DND-41 (cell line): Measurements from ENCODE around the gene PABPC5.

ENCODE experiments used
- ATAC-seq: fragments of 200-7000 bp; cut with Tn5 transposase; 3 replicates; pipeline ENCODE4 v1.9.1; 2021; ENCODE audit warnings: low read depth; ENCODE audit not compliant: insufficient read depth
- DNase-seq: peaks from one replicate; pipeline ENCODE4 v3.0.0-alpha.2; 2020
- H2AFZ ChIP-seq: 2 replicates; pipeline ENCODE4 v1.6.0; 2012; ENCODE audit warnings: low read depth, low read length
- H3K27ac ChIP-seq: 2 replicates; pipeline ENCODE4 v1.5.1; 2012; ENCODE audit warnings: low read length, inconsistent platforms
- H3K27me3 ChIP-seq: fragments of 200-600 bp; sonication (generic); 2 replicates; pipeline ENCODE4 v1.6.0; 2012; ENCODE audit warnings: low read length, mild to moderate bottlenecking, inconsistent platforms; ENCODE audit not compliant: insufficient read depth, poor library complexity
- H3K36me3 ChIP-seq: 2 replicates; pipeline ENCODE4 v1.5.1; 2012; ENCODE audit warnings: low read length, inconsistent platforms; ENCODE audit not compliant: insufficient read depth
- H3K4me1 ChIP-seq: 2 replicates; pipeline ENCODE4 v1.5.1; 2012; ENCODE audit warnings: mild to moderate bottlenecking, low read length; ENCODE audit not compliant: insufficient read depth
- H3K4me2 ChIP-seq: 2 replicates; pipeline ENCODE4 v1.6.0; 2012; ENCODE audit warnings: mild to moderate bottlenecking, moderate library complexity, low read length, inconsistent platforms; ENCODE audit not compliant: insufficient read depth
- H3K4me3 ChIP-seq, 2 experiments: fragments of 200-600 bp in 1 of 2; shearing (Covaris generic) in 1 of 2; 2 replicates each; pipeline ENCODE4 v1.5.1; 2012 to 2016; ENCODE audit warnings: inconsistent platforms in 2 of 2, low read length in 2 of 2, mild to moderate bottlenecking in 2 of 2, low read depth in 1 of 2, moderate library complexity in 1 of 2
- H3K79me2 ChIP-seq: 2 replicates; pipeline ENCODE4 v1.6.0; 2012; ENCODE audit warnings: low read length, inconsistent platforms; ENCODE audit not compliant: insufficient read depth
- H3K9ac ChIP-seq: 2 replicates; pipeline ENCODE4 v1.6.0; 2012; ENCODE audit warnings: low read depth, mild to moderate bottlenecking, inconsistent platforms, low read length, moderate library complexity
- H3K9me3 ChIP-seq: 2 replicates; pipeline ENCODE4 v1.5.1; 2012; ENCODE audit warnings: low read length, moderate library complexity, mild to moderate bottlenecking, inconsistent platforms; ENCODE audit not compliant: insufficient read depth, severe bottlenecking
- H4K20me1 ChIP-seq: 2 replicates; pipeline ENCODE4 v1.6.0; 2012; ENCODE audit warnings: low read length; ENCODE audit not compliant: insufficient read depth
- EZH2 ChIP-seq: IDR thresholded peaks from 3 replicates; pipeline ENCODE4 v1.6.1; 2012; ENCODE audit warnings: borderline replicate concordance, low read depth, mild to moderate bottlenecking, moderate library complexity, low read length, inconsistent platforms; ENCODE audit not compliant: severe bottlenecking
- TF ChIP-seq, protein P1 (sequence below): IDR thresholded peaks from 2 replicates; pipeline ENCODE4 v1.5.1; 2012; ENCODE audit warnings: borderline replicate concordance, low read length, moderate library complexity, mild to moderate bottlenecking; ENCODE audit not compliant: poor library complexity, severe bottlenecking; ENCODE audit errors: extremely low read depth

Gene PABPC5

DNA sequence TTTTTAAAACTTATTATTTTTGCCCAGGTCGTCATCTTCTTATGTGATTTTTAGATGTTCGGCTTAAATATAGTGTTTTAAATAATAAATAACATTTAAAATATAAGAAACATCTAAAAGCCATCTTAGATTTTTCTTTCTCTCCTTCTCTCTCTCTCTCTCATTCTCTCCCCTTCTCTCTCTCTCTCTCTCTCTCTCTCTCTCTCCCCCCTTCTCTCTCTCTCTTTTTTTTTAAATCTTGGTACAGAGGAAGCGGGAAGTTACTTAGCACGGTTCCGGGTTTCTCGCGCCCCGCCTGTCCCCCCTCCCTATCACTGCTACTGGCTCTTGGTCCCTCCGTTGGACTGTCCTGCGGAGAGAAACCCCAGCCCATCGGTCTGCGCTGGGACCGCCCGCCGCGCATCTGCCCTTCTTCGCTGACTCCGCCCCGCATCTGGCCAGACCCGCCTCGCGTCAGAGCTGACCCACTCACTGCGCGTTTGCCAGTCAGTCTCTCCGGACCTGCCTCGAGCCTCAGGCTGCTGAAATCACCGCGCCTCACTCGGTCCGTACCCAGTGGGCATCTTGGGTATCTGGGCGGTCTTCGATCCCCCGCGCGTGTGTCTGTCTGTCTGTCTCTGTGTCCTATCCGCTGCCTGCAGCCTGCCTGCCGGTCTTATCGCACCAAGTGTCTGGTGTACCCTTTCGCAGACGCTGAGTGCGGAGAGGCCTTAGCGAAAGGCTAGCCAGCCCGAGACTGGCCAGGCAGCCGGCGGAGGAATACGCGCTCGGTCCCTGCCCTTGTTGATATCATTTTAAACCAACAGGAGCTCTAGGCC lies at the start of gene PABPC5:
Gene PABPC5, plus strand, starts transcription at position 489 of the 818 bp plus-strand sequence. CDS start 739 bp downstream, outside the sequence.
- ATAC-seq (no peak), DNase-seq (no peak)
- Histone ChIP-seq H3K4me2 (no peak within 1 kb of the TSS), H4K20me1 (no peaks in the 10 kb centered on the region), H3K27ac (no peak within 1 kb of the TSS), H3K9me3 (no peaks in the 10 kb centered on the region), H2AFZ (no peak within 1 kb of the TSS), H3K9ac (no peak within 1 kb of the TSS), H3K79me2 (no peaks in the 10 kb centered on the region), H3K4me1 (no peaks in the 10 kb centered on the region), H3K27me3 (no peaks in the 10 kb centered on the region), H3K4me3 (no peak within 1 kb of the TSS), H3K36me3 (no peaks in the 10 kb centered on the region)
- TF ChIP-seq, protein P1, sequence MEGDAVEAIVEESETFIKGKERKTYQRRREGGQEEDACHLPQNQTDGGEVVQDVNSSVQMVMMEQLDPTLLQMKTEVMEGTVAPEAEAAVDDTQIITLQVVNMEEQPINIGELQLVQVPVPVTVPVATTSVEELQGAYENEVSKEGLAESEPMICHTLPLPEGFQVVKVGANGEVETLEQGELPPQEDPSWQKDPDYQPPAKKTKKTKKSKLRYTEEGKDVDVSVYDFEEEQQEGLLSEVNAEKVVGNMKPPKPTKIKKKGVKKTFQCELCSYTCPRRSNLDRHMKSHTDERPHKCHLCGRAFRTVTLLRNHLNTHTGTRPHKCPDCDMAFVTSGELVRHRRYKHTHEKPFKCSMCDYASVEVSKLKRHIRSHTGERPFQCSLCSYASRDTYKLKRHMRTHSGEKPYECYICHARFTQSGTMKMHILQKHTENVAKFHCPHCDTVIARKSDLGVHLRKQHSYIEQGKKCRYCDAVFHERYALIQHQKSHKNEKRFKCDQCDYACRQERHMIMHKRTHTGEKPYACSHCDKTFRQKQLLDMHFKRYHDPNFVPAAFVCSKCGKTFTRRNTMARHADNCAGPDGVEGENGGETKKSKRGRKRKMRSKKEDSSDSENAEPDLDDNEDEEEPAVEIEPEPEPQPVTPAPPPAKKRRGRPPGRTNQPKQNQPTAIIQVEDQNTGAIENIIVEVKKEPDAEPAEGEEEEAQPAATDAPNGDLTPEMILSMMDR: no peak
- TF ChIP-seq EZH2: no peak

DNA sequence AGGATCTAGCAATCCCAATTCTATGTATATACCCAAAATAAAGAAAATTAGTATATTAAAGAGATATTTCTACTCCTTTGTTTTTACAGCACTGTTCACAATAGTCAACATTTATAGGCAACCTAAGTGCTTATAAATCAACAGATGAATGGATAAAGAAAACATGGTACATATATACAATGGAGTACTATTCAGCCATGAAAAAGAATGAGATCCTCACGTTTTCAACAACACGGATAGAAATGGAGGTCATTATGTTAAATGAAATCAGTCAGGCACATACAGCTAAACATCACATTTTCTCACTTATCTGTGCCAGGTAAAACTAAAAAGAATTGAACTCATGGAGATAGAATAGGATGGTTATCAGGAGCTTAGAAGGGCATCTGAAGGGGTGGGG lies 45.6 kb upstream of the PABPC5 start:
- no peak overlapping the region for H3K4me3 ChIP-seq
- no peak overlapping the region for H2AFZ ChIP-seq
- H3K4me1 ChIP-seq: no peaks in the 10 kb centered on the region
- H3K79me2 ChIP-seq: no peaks in the 10 kb centered on the region
- ATAC-seq (no peak), DNase-seq (no peak)
- no peaks in the 10 kb centered on the region for H3K9me3 ChIP-seq
- H3K27ac ChIP-seq: no peak overlapping the region
- H3K4me2 ChIP-seq: no peak overlapping the region
- TF ChIP-seq EZH2: no peak
- TF ChIP-seq, protein P1: no peak
- no peaks in the 10 kb centered on the region for H3K36me3 ChIP-seq
- no peak overlapping the region for H3K9ac ChIP-seq
- no peaks in the 10 kb centered on the region for H3K27me3 ChIP-seq
- no peaks in the 10 kb centered on the region for H4K20me1 ChIP-seq

DNA sequence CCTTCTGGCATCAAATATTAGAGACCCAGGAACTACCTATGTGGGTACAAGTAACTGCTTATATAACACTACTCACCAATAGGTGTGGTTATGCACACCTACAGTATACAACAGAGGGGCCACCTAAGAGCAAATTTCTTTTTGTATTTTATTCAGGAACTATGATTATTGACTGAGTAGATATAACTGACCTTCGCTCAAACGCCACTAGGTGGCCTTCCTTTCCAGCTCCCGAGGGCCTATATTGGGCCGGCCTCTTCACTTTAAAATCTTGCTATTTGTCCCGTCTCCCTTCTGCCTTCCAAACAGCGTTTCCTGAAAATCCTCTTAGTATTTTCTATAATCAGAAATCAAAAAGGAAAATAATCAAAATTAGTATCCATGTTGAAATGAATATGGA lies 19.9 kb upstream of the PABPC5 start:
- ATAC-seq (no peak), DNase-seq (no peak)
- Histone ChIP-seq H3K9ac (no peak overlapping the region), H3K4me3 (no peak overlapping the region), H3K27me3 (no peaks in the 10 kb centered on the region), H4K20me1 (no peaks in the 10 kb centered on the region), H2AFZ (no peak overlapping the region), H3K4me2 (no peak overlapping the region), H3K4me1 (no peaks in the 10 kb centered on the region), H3K9me3 (no peaks in the 10 kb centered on the region), H3K27ac (no peak overlapping the region), H3K79me2 (no peaks in the 10 kb centered on the region), H3K36me3 (no peaks in the 10 kb centered on the region)
- TF ChIP-seq, protein P1: no peak
- TF ChIP-seq EZH2: no peak
